ENCODE results near the gene NUP155. TPM values are rescaled to one million over a fixed set of nuclear protein-coding genes. Genes with fewer than 3 reads are reported as not detected.
A peak's percentile ranks its signal among the peaks of the same experiment; 100 is the strongest.
"Not testable (repeated sequence)": the region's sequence is repeated elsewhere in the genome, so short reads cannot be mapped to it uniquely, and the experiment has no call there.

Gene NUP155
- total RNA-seq, 1 donor from 2014 or later, result 42.3 TPM

- no peaks in the 10 kb centered on the region for H3K27me3 ChIP-seq (ENCODE audit: control insufficient read depth in 3 of 3, insufficient read depth in 3 of 3, low read length in 3 of 3)
- peak overlapping the region; percentile 76 for H3K27ac ChIP-seq (ENCODE audit: low read depth, low read length)
- peak overlapping the region; percentile 90 to 96 (median 92) for H3K9ac ChIP-seq (ENCODE audit: low read depth in 1 of 3, low read length in 3 of 3)
- H3K9me3 ChIP-seq (ENCODE audit: control insufficient read depth in 3 of 3, low read length in 3 of 3), result no peaks in the 10 kb centered on the region
- H3K4me3 ChIP-seq (ENCODE audit: low read length in 3 of 3), result peak overlapping the region; percentile 98 to 99 (median 99)
- H3K36me3 ChIP-seq (ENCODE audit: control insufficient read depth in 3 of 3, insufficient read depth in 3 of 3, low read length in 3 of 3), result peaks cover 0 to 3% (median 2%) of the 10 kb centered on the region in 3 donors
- H3K4me1 ChIP-seq (ENCODE audit: control insufficient read depth in 3 of 3, insufficient read depth in 3 of 3, low read length in 3 of 3), result peaks cover 9 to 29% (median 18%) of the 10 kb centered on the region in 3 donors
These were observed 399 bp downstream of the NUP155 start for GRCh38 chr5:37370550-37370863.

- Histone ChIP-seq H3K4me1 (ENCODE audit: control insufficient read depth in 3 of 3, insufficient read depth in 3 of 3, low read length in 3 of 3) (no peaks in the 10 kb centered on the region), H3K9me3 (ENCODE audit: control insufficient read depth in 3 of 3, low read length in 3 of 3) (no peaks in the 10 kb centered on the region), H3K4me3 (ENCODE audit: low read length in 3 of 3) (no peak overlapping the region), H3K36me3 (ENCODE audit: control insufficient read depth in 3 of 3, insufficient read depth in 3 of 3, low read length in 3 of 3) (peaks cover 24 to 50% (median 27%) of the 10 kb centered on the region in 3 donors), H3K27me3 (ENCODE audit: control insufficient read depth in 3 of 3, insufficient read depth in 3 of 3, low read length in 3 of 3) (no peaks in the 10 kb centered on the region), H3K27ac (ENCODE audit: low read depth, low read length) (no peak overlapping the region), H3K9ac (ENCODE audit: low read depth in 1 of 3, low read length in 3 of 3) (no peak overlapping the region)
These were observed 15.7 kb downstream of the NUP155 start for GRCh38 chr5:37355161-37355560.

- peaks cover 39 to 55% (median 48%) of the 10 kb centered on the region in 3 donors for H3K36me3 ChIP-seq (ENCODE audit: control insufficient read depth in 3 of 3, insufficient read depth in 3 of 3, low read length in 3 of 3)
- H3K27me3 ChIP-seq (ENCODE audit: control insufficient read depth in 3 of 3, insufficient read depth in 3 of 3, low read length in 3 of 3); H3K4me1 ChIP-seq (ENCODE audit: control insufficient read depth in 3 of 3, insufficient read depth in 3 of 3, low read length in 3 of 3); H3K4me3 ChIP-seq (ENCODE audit: low read length in 3 of 3); H3K9ac ChIP-seq (ENCODE audit: low read depth in 1 of 3, low read length in 3 of 3); H3K27ac ChIP-seq (ENCODE audit: low read depth, low read length); H3K9me3 ChIP-seq (ENCODE audit: control insufficient read depth in 3 of 3, low read length in 3 of 3): not testable (repeated sequence)
These were observed 28.2 kb downstream of the NUP155 start for GRCh38 chr5:37342741-37343140.

GRCh38 chr5:37334754-37335153, 36.2 kb downstream of the NUP155 start:
- not testable (repeated sequence) for H3K27me3 ChIP-seq (ENCODE audit: control insufficient read depth in 3 of 3, insufficient read depth in 3 of 3, low read length in 3 of 3); H3K9ac ChIP-seq (ENCODE audit: low read depth in 1 of 3, low read length in 3 of 3); H3K4me3 ChIP-seq (ENCODE audit: low read length in 3 of 3); H3K27ac ChIP-seq (ENCODE audit: low read depth, low read length); H3K9me3 ChIP-seq (ENCODE audit: control insufficient read depth in 3 of 3, low read length in 3 of 3); H3K4me1 ChIP-seq (ENCODE audit: control insufficient read depth in 3 of 3, insufficient read depth in 3 of 3, low read length in 3 of 3)
- H3K36me3 ChIP-seq (ENCODE audit: control insufficient read depth in 3 of 3, insufficient read depth in 3 of 3, low read length in 3 of 3), result peaks cover 31 to 41% (median 39%) of the 10 kb centered on the region in 3 donors

- Histone ChIP-seq H3K36me3 (ENCODE audit: control insufficient read depth in 3 of 3, insufficient read depth in 3 of 3, low read length in 3 of 3) (peaks cover 31 to 52% (median 49%) of the 10 kb centered on the region in 3 donors), H3K9me3 (ENCODE audit: control insufficient read depth in 3 of 3, low read length in 3 of 3) (no peaks in the 10 kb centered on the region), H3K4me1 (ENCODE audit: control insufficient read depth in 3 of 3, insufficient read depth in 3 of 3, low read length in 3 of 3) (no peaks in the 10 kb centered on the region), H3K9ac (ENCODE audit: low read depth in 1 of 3, low read length in 3 of 3) (no peak overlapping the region), H3K27me3 (ENCODE audit: control insufficient read depth in 3 of 3, insufficient read depth in 3 of 3, low read length in 3 of 3) (no peaks in the 10 kb centered on the region), H3K27ac (ENCODE audit: low read depth, low read length) (no peak overlapping the region), H3K4me3 (ENCODE audit: low read length in 3 of 3) (no peak overlapping the region)
These were observed 44.4 kb downstream of the NUP155 start for GRCh38 chr5:37326536-37326935.

GRCh38 chr5:37323607-37324006, 47.3 kb downstream of the NUP155 start:
- Histone ChIP-seq H3K9me3 (ENCODE audit: control insufficient read depth in 3 of 3, low read length in 3 of 3) (no peaks in the 10 kb centered on the region), H3K36me3 (ENCODE audit: control insufficient read depth in 3 of 3, insufficient read depth in 3 of 3, low read length in 3 of 3) (peaks cover 31 to 59% (median 51%) of the 10 kb centered on the region in 3 donors), H3K9ac (ENCODE audit: low read depth in 1 of 3, low read length in 3 of 3) (no peak overlapping the region), H3K4me3 (ENCODE audit: low read length in 3 of 3) (no peak overlapping the region), H3K4me1 (ENCODE audit: control insufficient read depth in 3 of 3, insufficient read depth in 3 of 3, low read length in 3 of 3) (no peaks in the 10 kb centered on the region), H3K27ac (ENCODE audit: low read depth, low read length) (no peak overlapping the region), H3K27me3 (ENCODE audit: control insufficient read depth in 3 of 3, insufficient read depth in 3 of 3, low read length in 3 of 3) (no peaks in the 10 kb centered on the region)

- peaks cover 26 to 49% (median 48%) of the 10 kb centered on the region in 3 donors for H3K36me3 ChIP-seq (ENCODE audit: control insufficient read depth in 3 of 3, insufficient read depth in 3 of 3, low read length in 3 of 3)
- no peak overlapping the region for H3K4me3 ChIP-seq (ENCODE audit: low read length in 3 of 3)
- no peaks in the 10 kb centered on the region for H3K27me3 ChIP-seq (ENCODE audit: control insufficient read depth in 3 of 3, insufficient read depth in 3 of 3, low read length in 3 of 3)
- no peaks in the 10 kb centered on the region for H3K4me1 ChIP-seq (ENCODE audit: control insufficient read depth in 3 of 3, insufficient read depth in 3 of 3, low read length in 3 of 3)
- H3K9ac ChIP-seq (ENCODE audit: low read depth in 1 of 3, low read length in 3 of 3), result no peak overlapping the region
- H3K27ac ChIP-seq (ENCODE audit: low read depth, low read length), result no peak overlapping the region
- H3K9me3 ChIP-seq (ENCODE audit: control insufficient read depth in 3 of 3, low read length in 3 of 3), result no peaks in the 10 kb centered on the region
These were observed 51.7 kb downstream of the NUP155 start for GRCh38 chr5:37319037-37319782.

- no peak overlapping the region for H3K9ac ChIP-seq (ENCODE audit: low read depth in 1 of 3, low read length in 3 of 3)
- peaks cover 33 to 69% (median 64%) of the 10 kb centered on the region in 3 donors for H3K36me3 ChIP-seq (ENCODE audit: control insufficient read depth in 3 of 3, insufficient read depth in 3 of 3, low read length in 3 of 3)
- no peaks in the 10 kb centered on the region for H3K9me3 ChIP-seq (ENCODE audit: control insufficient read depth in 3 of 3, low read length in 3 of 3)
- H3K4me1 ChIP-seq (ENCODE audit: control insufficient read depth in 3 of 3, insufficient read depth in 3 of 3, low read length in 3 of 3), result no peaks in the 10 kb centered on the region
- no peak overlapping the region for H3K4me3 ChIP-seq (ENCODE audit: low read length in 3 of 3)
- H3K27me3 ChIP-seq (ENCODE audit: control insufficient read depth in 3 of 3, insufficient read depth in 3 of 3, low read length in 3 of 3), result no peaks in the 10 kb centered on the region
- H3K27ac ChIP-seq (ENCODE audit: low read depth, low read length), result no peak overlapping the region
These were observed 54.9 kb downstream of the NUP155 start for GRCh38 chr5:37316027-37316426.

- no peak overlapping the region for H3K9ac ChIP-seq (ENCODE audit: low read depth in 1 of 3, low read length in 3 of 3)
- no peaks in the 10 kb centered on the region for H3K27me3 ChIP-seq (ENCODE audit: control insufficient read depth in 3 of 3, insufficient read depth in 3 of 3, low read length in 3 of 3)
- no peaks in the 10 kb centered on the region for H3K4me1 ChIP-seq (ENCODE audit: control insufficient read depth in 3 of 3, insufficient read depth in 3 of 3, low read length in 3 of 3)
- no peak overlapping the region for H3K4me3 ChIP-seq (ENCODE audit: low read length in 3 of 3)
- no peaks in the 10 kb centered on the region for H3K9me3 ChIP-seq (ENCODE audit: control insufficient read depth in 3 of 3, low read length in 3 of 3)
- peaks cover 23 to 68% (median 62%) of the 10 kb centered on the region in 3 donors for H3K36me3 ChIP-seq (ENCODE audit: control insufficient read depth in 3 of 3, insufficient read depth in 3 of 3, low read length in 3 of 3)
- no peak overlapping the region for H3K27ac ChIP-seq (ENCODE audit: low read depth, low read length)
These were observed 60.5 kb downstream of the NUP155 start for GRCh38 chr5:37310360-37310759.

GRCh38 chr5:37308793-37309192, 62.1 kb downstream of the NUP155 start:
- Histone ChIP-seq H3K4me1 (ENCODE audit: control insufficient read depth in 3 of 3, insufficient read depth in 3 of 3, low read length in 3 of 3) (no peaks in the 10 kb centered on the region), H3K9me3 (ENCODE audit: control insufficient read depth in 3 of 3, low read length in 3 of 3) (no peaks in the 10 kb centered on the region), H3K9ac (ENCODE audit: low read depth in 1 of 3, low read length in 3 of 3) (no peak overlapping the region), H3K36me3 (ENCODE audit: control insufficient read depth in 3 of 3, insufficient read depth in 3 of 3, low read length in 3 of 3) (peaks cover 26 to 71% (median 62%) of the 10 kb centered on the region in 3 donors), H3K27me3 (ENCODE audit: control insufficient read depth in 3 of 3, insufficient read depth in 3 of 3, low read length in 3 of 3) (no peaks in the 10 kb centered on the region), H3K4me3 (ENCODE audit: low read length in 3 of 3) (no peak overlapping the region), H3K27ac (ENCODE audit: low read depth, low read length) (no peak overlapping the region)

Measured in skeletal muscle tissue (tissue), 4 donors.